ENCODE data around the gene SLC23A1. TPM values are rescaled to one million over a fixed set of nuclear protein-coding genes. Genes with fewer than 3 reads are reported as not detected.
"Not testable (repeated sequence)": the region's sequence is repeated elsewhere in the genome, so short reads cannot be mapped to it uniquely, and the experiment has no call there.

SLC23A1 gene
- total RNA-seq, 1 donor from 2014 or later = not detected

DNA sequence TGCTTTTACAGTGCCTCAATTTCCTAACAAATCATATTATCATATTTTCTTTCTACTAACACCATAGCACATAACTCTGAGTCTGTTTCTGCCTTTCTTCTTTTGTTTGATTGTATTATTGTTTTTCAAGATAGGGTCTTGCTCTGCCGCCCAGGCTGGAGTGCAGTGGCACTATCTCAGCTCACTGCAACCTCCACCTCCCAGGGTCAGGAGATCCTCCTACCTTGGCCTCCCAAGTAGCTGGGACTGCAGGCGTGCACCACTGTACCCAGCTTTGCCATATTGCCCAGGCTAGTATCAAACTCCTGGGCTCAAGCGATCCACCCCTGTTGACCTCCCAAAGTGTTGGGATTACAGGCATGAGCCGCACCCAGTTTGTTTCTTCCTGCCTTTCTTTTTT, 22.7 kb downstream of the SLC23A1 start:
- Histone ChIP-seq H3K27me3 (no peaks in the 10 kb centered on the region), H3K4me1 (no peaks in the 10 kb centered on the region), H3K27ac (no peak overlapping the region), H3K4me3 (no peak overlapping the region), H3K9me3 (no peaks in the 10 kb centered on the region), H3K36me3 (peaks cover 21 to 26% of the 10 kb centered on the region in 2 donors)
- intact Hi-C loops (cut with DNase I) = no loop called here
- no peak for DNase-seq (ENCODE audit: low spot score in 2 of 2)
- TF ChIP-seq, protein P1, sequence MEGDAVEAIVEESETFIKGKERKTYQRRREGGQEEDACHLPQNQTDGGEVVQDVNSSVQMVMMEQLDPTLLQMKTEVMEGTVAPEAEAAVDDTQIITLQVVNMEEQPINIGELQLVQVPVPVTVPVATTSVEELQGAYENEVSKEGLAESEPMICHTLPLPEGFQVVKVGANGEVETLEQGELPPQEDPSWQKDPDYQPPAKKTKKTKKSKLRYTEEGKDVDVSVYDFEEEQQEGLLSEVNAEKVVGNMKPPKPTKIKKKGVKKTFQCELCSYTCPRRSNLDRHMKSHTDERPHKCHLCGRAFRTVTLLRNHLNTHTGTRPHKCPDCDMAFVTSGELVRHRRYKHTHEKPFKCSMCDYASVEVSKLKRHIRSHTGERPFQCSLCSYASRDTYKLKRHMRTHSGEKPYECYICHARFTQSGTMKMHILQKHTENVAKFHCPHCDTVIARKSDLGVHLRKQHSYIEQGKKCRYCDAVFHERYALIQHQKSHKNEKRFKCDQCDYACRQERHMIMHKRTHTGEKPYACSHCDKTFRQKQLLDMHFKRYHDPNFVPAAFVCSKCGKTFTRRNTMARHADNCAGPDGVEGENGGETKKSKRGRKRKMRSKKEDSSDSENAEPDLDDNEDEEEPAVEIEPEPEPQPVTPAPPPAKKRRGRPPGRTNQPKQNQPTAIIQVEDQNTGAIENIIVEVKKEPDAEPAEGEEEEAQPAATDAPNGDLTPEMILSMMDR (IDR thresholded peaks at IDR 0.05) = no peak

DNA sequence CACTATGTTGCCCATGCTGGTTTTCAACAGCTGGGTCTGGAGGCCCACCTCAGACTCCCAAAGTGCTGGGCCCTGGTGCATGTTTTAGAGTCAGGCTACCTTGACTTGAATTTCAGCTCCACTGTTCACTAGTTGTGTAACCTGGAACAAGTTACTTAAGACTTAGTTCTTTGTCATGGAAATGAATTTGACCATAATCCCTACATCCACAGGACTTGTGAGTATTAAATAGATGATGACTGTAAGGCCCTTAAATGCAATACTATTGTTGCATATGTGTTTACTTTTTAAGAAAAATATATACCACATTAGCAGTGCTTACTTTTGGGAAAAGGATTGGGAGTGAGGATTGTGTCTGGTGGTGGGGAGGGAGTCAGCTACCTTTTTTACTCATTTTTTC, 25.0 kb downstream of the SLC23A1 start:
- Histone ChIP-seq H3K36me3 (peaks cover 0 to 5% of the 10 kb centered on the region in 2 donors), H3K27me3 (no peaks in the 10 kb centered on the region), H3K27ac (no peak overlapping the region), H3K4me1 (no peaks in the 10 kb centered on the region), H3K9me3 (no peaks in the 10 kb centered on the region), H3K4me3 (no peak overlapping the region)
- intact Hi-C loops (cut with DNase I) = no loop called here
- no peak for DNase-seq (ENCODE audit: low spot score in 2 of 2)
- TF ChIP-seq, protein P1 (IDR thresholded peaks at IDR 0.05) = no peak

DNA sequence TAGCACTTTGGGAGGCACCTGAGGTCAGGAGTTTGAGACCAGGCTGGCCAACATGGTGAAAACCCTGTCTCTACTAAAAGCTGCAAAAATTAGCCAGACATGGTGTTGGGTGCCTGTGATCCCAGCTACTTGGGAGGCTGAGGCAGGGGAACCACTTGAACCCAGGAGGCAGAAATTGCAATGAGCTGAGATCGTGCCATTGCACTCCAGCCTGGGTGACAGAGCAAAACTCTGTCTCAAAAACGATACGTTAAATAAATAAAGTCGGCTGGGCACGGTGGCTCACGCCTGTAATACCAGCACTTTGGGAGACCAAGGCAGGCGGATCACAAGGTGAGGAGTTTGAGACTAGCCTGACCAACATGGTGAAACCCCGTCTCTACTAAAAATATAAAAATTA, 27.2 kb downstream of the SLC23A1 start:
- DNase-seq (ENCODE audit: low spot score in 2 of 2); H3K36me3 ChIP-seq; H3K9me3 ChIP-seq; intact Hi-C loops (cut with DNase I); H3K27ac ChIP-seq; H3K4me1 ChIP-seq; H3K27me3 ChIP-seq; H3K4me3 ChIP-seq: not testable (repeated sequence)

DNA sequence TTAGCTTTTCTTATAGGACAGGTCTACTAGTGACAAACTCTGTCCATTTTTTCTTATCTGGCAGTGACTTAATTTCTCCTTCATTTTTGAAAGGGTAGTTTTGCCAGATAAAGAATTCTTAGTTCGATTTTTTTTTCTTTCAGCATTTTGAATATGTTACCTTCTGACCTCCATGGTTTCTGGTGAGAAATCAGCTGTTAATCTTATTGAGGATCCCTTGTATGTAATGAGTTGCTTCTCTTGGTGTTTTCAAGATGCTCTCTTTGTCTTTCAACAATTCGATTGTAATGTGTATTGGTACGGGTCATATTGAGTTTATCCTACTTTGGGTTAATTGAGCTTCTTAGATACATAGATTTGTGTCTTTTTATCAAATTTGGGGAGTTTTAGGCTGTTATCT, 28.9 kb downstream of the SLC23A1 start:
- H3K4me1 ChIP-seq = no peaks in the 10 kb centered on the region
- TF ChIP-seq, protein P1 (IDR thresholded peaks at IDR 0.05) = no peak
- no peak overlapping the region for H3K4me3 ChIP-seq
- no peak overlapping the region for H3K27ac ChIP-seq
- peaks cover 0 to 5% of the 10 kb centered on the region in 2 donors for H3K36me3 ChIP-seq
- intact Hi-C loops (cut with DNase I) = no loop called here
- H3K27me3 ChIP-seq = no peaks in the 10 kb centered on the region
- no peak for DNase-seq (ENCODE audit: low spot score in 2 of 2)
- no peaks in the 10 kb centered on the region for H3K9me3 ChIP-seq

DNA sequence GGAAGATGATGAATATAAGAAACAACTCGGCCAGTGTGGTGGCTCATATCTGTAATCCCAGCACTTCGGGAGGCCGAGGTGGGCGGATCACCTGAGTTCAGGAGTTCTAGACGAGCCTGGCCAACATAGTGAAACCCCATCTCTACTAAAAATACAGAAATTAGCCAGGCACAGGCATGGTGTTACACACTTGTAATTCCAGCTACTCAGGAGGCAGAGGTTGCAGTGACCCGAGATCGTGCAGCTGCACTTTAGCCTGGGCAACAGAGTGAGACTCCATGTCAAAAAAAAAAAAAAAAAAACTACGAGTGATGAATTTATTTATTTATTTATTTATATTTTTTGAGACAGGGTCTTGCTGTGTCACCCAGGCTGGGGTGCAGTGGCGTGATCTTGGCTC, 35.2 kb downstream of the SLC23A1 start:
- H3K36me3 ChIP-seq; H3K4me3 ChIP-seq; H3K27me3 ChIP-seq; DNase-seq (ENCODE audit: low spot score in 2 of 2); H3K9me3 ChIP-seq; intact Hi-C loops (cut with DNase I); H3K27ac ChIP-seq: not testable (repeated sequence)
- peaks cover 3 to 12% of the 10 kb centered on the region in 2 donors for H3K4me1 ChIP-seq

DNA sequence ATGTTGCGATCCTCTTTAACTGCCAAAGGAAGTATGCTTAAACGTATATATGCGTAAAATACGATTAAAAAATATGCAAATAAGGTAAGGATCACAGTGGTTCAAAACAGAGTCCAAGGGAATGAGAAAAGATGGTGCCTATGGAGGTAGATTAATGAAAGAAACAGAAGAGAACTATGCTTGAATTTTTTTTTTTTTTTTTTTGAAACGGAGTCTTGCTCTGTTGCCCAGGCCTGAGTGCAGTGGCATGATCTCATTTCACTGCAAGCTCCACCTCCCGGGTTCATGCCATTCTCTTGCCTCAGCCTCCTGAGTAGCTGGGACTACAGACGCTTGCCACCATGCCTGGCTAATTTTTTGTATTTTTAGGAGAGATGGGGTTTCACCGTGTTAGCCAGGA, 37.7 kb downstream of the SLC23A1 start:
- H3K9me3 ChIP-seq; DNase-seq (ENCODE audit: low spot score in 2 of 2); H3K27me3 ChIP-seq; H3K36me3 ChIP-seq; intact Hi-C loops (cut with DNase I); H3K27ac ChIP-seq; H3K4me3 ChIP-seq: not testable (repeated sequence)
- H3K4me1 ChIP-seq = peaks cover 7 to 19% of the 10 kb centered on the region in 2 donors

DNA sequence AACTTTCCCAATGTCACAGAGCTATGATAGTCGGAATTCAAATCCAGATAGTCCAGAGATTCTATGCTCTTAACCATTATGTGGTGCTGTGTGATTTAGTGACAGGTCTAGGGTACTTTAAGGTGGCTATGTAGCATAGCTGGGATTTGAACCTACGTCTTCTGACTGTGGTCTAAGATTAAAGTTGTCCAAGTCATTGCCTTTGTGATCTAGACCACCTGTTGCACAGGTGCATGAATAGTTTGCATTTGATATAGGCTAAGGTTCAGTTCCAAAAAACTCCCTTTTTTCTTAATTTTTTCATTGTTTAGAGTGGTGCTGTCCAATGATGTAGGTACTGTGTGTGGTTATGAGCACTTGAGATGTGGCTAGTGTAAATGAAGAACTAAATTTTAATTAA, 38.9 kb downstream of the SLC23A1 start:
- H3K4me1 ChIP-seq = peaks cover 7 to 19% of the 10 kb centered on the region in 2 donors
- H3K36me3 ChIP-seq = peaks cover 0 to 3% of the 10 kb centered on the region in 2 donors
- no peaks in the 10 kb centered on the region for H3K9me3 ChIP-seq
- no peaks in the 10 kb centered on the region for H3K27me3 ChIP-seq
- no peak overlapping the region for H3K4me3 ChIP-seq
- intact Hi-C loops (cut with DNase I) = loop anchor here (5.0 kb wide), 2 partner anchors 58 to 72 kb away; partner anchors contain the start of gene SPATA24
- TF ChIP-seq, protein P1 (IDR thresholded peaks at IDR 0.05) = no peak
- DNase-seq (ENCODE audit: low spot score in 2 of 2) = no peak
- H3K27ac ChIP-seq = no peak overlapping the region

All from ascending aorta (tissue), 2 donors.